Mucosa of descending colon (tissue), 3 donors: Measurements from ENCODE around the gene DNMT3A. TPM values are rescaled to one million over a fixed set of nuclear protein-coding genes. Genes with fewer than 3 reads are reported as not detected.

ENCODE experiments used
- ATAC-seq: fragments of 200-7000 bp; cut with Tn5 transposase; one replicate; pipeline ENCODE4 v1.9.1; 2020; ENCODE audit warnings: mild to moderate bottlenecking, moderate library complexity
- DNase-seq, 3 donors: peaks; one replicate each; pipeline ENCODE4 v3.0.0-alpha.2; 2020
- H3K36me3 ChIP-seq: fragments of 200-600 bp; one replicate; pipeline ENCODE4 v1.8.0; 2021; ENCODE audit warnings: low read depth, mild to moderate bottlenecking
- H3K4me1 ChIP-seq: fragments of 200-600 bp; one replicate; pipeline ENCODE4 v1.8.0; 2021; ENCODE audit warnings: low read depth, mild to moderate bottlenecking
- H3K4me3 ChIP-seq: fragments of 200-600 bp; one replicate; pipeline ENCODE4 v1.8.0; 2021; ENCODE audit warnings: mild to moderate bottlenecking
- H3K9me3 ChIP-seq: fragments of 200-600 bp; one replicate; pipeline ENCODE4 v1.8.0; 2021; ENCODE audit warnings: mild to moderate bottlenecking
- CTCF ChIP-seq: fragments of 200-600 bp; IDR thresholded peaks from one replicate; pipeline ENCODE4 v1.8.0; 2022; ENCODE audit warnings: antibody characterized with exemption, mild to moderate bottlenecking
- intact Hi-C, 2 donors: fragments of 100-400 bp; cut with DNase I in 1 of 2; cut with micrococcal nuclease in 1 of 2; formaldehyde crosslinking; loops; one replicate each; pipeline versions ENCODE4 v1.11.0 to v1.11.1; 2022; cut with DNase I, micrococcal nuclease
- total RNA-seq, 3 donors: library from RNA; stranded (reverse); fragmentation: NEBNext Ultra II Directional in 2 of 3; extraction: Animal tissue kit (Norgen Biotek cat#: 25700) in 2 of 3; gene quantifications; one replicate each; pipeline versions ENCODE4 v1.2.1 to v1.2.4, GENCODE V29; 2021 to 2023
- donor health status: DM: no; HTN: no; CAD: no; lungs with moderate emphysema.
- donor health status: DM: no; HTN: no; CAD: no.
- donor health status: DM: no; HTN: yes; CAD: no.

The DNMT3A gene
- total RNA-seq, 3 donors from 2014 or later = 31.2 to 50.8 (median 33.0) TPM

- Histone ChIP-seq H3K9me3 (no peaks in the 10 kb centered on the region), H3K4me1 (peaks cover 5% of the 10 kb centered on the region), H3K4me3 (peak overlapping the region; percentile 6), H3K36me3 (no peaks in the 10 kb centered on the region)
- TF ChIP-seq CTCF = no peak
- intact Hi-C loops = loop anchor here in 1 of 2 donors (10.0 kb wide), 1 partner anchor 163 kb away; no protein-coding TSS in a partner anchor
- DNase-seq (no peak), ATAC-seq (no peak)
Measured at GRCh38 chr2:25361261-25362048, 19.7 kb upstream of the DNMT3A start.

- ATAC-seq = no peak
- intact Hi-C loops = no loop called here
- no peaks in the 10 kb centered on the region for H3K9me3 ChIP-seq
- TF ChIP-seq CTCF = no peak
- peaks cover 5% of the 10 kb centered on the region for H3K4me1 ChIP-seq
- no peaks in the 10 kb centered on the region for H3K36me3 ChIP-seq
- peak in 1 of 3 donors; percentile 0 for DNase-seq
- H3K4me3 ChIP-seq = no peak overlapping the region
Measured at GRCh38 chr2:25358836-25359235, 17.1 kb upstream of the DNMT3A start.

GRCh38 chr2:25358249-25358815 is 16.6 kb upstream of the DNMT3A start:
- H3K4me3 ChIP-seq = no peak overlapping the region
- peaks cover 5% of the 10 kb centered on the region for H3K4me1 ChIP-seq
- intact Hi-C loops = no loop called here
- H3K9me3 ChIP-seq = no peaks in the 10 kb centered on the region
- DNase-seq (peak in 1 of 3 donors; percentile 15), ATAC-seq (no peak)
- no peak for TF ChIP-seq CTCF
- H3K36me3 ChIP-seq = no peaks in the 10 kb centered on the region

GRCh38 chr2:25356088-25356487 is 14.4 kb upstream of the DNMT3A start:
- intact Hi-C loops = no loop called here
- no peak for TF ChIP-seq CTCF
- no peaks in the 10 kb centered on the region for H3K36me3 ChIP-seq
- no peaks in the 10 kb centered on the region for H3K4me1 ChIP-seq
- no peak for ATAC-seq
- H3K4me3 ChIP-seq = no peak overlapping the region
- H3K9me3 ChIP-seq = no peaks in the 10 kb centered on the region
- DNase-seq = peak in 1 of 3 donors; percentile 0

GRCh38 chr2:25355270-25355669 is 13.5 kb upstream of the DNMT3A start:
- TF ChIP-seq CTCF = no peak
- Histone ChIP-seq H3K4me1 (no peaks in the 10 kb centered on the region), H3K36me3 (no peaks in the 10 kb centered on the region), H3K9me3 (no peaks in the 10 kb centered on the region), H3K4me3 (no peak overlapping the region)
- ATAC-seq = no peak
- DNase-seq = peak in 1 of 3 donors; percentile 17
- intact Hi-C loops = no loop called here
